AG20443 (cell line): Measurements from ENCODE around the gene CPNE8.

Source experiments
- DNase-seq: peaks from one replicate; pipeline ENCODE4 v3.0.0; 2012; ENCODE audit warnings: low spot score, mixed read lengths

CPNE8 gene

DNA sequence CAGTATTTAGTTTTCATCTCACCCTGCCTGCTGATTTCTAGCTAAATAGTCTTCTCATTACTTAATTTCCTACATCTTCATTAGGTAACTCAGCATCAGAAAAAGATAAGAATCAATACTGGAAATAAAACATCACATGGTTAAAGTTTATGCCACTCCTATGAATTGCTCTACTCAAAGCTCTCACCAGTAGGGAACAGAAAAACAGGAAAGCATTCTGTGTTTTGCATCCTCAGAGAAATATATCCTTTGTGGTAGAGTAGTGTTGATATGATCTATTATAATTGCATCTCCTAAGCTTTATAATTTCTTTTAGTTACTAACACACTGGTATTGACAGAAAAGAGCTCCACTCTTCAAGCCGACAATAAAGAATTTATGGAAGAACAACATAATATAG is 9.9 kb downstream of the CPNE8 start:
- no peak for DNase-seq

DNA sequence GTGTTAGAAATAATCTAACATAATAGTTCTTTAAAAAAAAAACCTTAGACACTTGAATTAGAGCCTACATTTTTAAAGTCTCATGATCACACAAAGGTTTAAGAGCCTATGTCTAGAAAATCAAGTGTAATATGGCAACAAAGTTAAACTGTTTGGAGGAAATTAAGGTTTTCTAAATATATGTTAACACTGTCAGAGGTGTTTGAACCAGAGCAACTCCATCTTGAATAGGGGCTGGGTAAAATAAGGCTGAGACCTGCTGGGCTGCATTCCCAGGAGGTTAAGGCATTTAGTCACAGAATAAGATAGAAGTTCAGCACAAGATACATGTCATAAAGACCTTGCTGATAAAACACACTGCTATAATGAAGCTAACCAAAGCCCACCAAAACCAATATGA is 12.4 kb downstream of the CPNE8 start:
- no peak for DNase-seq

DNA sequence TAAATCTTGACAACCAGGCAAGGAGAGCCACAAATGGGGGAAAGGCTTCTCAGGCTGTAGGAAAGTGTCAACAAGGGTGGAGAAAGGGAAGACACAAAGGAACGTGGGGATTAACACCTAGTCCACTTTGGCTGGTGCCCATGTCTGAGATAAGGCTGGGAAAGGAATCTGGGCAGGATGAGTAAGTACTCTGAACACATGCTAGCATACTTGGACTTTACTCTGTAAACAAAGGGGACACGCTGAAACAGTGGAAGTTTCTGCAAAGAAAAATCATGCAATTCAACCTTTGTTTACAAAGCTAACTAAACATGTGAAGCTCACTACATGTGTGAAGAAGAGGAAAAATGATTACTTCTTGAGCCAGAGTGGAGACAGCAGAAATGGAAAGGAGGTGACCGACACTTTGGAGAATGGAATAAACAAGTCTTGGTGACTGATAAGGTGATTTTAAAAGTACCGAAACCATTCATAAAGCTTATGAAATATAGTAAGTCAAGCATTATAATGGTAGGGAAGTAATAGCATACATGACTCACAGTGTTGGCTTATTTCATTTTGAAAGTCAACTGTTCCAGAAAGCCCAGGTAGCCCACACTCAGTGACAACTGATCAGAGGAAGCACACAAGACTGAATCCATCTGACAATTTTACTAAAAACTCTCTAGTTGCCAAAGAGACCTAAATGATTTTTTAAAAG is 13.2 kb downstream of the CPNE8 start:
- peak; percentile 43 for DNase-seq

- no peak for DNase-seq
These were observed 15.1 kb downstream of the CPNE8 start for GRCh38 chr12:38890102-38890855.

- no peak for DNase-seq
These were observed 16.0 kb downstream of the CPNE8 start for GRCh38 chr12:38889297-38889815.

DNA sequence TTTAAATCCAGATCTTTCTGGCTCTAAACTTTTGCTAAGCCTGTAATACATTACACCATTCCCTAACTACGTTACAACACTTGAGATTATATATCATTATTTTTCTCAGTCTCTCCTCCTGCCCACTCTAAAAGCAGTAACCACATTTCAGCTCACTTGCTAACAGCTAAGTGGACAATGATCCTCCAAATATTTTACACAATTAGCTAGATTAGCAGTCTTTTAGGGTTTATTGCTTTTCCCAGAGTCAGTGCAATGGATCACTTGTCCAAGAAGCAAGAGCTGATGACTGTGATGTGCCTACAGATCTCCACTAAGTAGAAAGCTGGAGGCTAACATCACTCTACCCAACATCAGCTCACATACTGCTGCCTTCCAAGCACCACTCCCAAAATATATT is 17.6 kb downstream of the CPNE8 start:
- no peak for DNase-seq

- no peak for DNase-seq
These were observed 18.5 kb downstream of the CPNE8 start for GRCh38 chr12:38886931-38887330.

DNA sequence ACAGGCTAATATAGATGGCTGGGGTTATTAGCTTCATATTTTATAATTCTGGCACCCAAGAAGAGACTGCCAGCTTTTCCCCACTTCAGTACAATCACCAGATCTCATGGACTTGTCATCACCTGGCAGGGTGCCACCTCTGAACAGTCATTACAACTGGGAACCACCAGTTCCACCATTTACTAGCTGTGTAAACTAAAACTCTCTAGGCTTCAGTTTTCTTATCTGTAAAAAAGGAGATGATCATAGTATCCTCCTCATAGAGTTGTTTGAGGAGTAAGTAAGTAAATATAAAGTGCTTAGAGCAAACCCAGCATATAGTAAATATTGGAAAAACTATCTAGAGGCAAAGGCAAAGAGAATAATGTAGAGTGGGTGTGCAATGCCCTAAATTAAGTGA is 19.3 kb downstream of the CPNE8 start:
- DNase-seq = peak; percentile 14

DNA sequence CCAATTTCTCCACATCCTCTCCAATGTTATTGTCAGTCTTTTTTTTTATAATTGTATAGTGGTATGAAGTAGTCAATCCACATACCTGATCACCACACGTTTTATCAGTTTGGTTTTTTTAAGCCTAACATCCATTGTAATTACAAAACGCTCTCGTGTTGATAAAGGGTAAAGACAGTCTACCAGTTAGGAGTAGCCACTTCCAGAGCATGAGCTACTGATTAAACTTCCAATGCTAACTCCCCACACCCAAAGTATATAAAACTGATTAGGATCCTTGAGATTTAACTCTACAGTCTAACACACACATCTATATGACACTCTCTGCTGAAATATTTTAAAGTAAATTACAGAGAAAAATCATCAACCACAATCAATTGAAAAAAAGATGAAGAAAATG is 20.7 kb downstream of the CPNE8 start:
- DNase-seq = no peak

DNA sequence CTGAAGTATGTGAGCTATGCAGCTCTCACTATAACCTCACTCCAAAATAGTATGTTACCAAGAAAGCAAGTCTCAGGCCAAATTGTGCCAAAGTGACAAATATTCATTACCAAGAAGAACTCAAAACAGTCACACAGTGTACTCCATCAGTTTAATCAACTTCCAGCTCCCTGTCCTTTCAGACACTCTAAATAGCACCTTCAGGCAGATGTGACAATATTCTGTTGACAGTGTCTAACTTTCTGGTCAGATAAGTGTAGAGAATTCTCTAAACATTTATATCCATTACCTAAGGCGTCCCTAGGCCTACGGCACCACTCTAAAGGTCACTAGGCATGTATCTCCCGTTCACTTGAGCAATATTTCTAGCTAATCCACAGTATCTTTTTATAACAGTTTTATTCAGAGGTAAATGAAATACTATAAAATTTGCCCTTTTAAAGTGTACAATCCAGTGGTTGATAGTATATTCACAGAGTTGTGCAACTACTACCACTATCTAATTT is 21.7 kb downstream of the CPNE8 start:
- no peak for DNase-seq

GRCh38 chr12:38880288-38880687 is 25.1 kb downstream of the CPNE8 start:
- no peak for DNase-seq

DNA sequence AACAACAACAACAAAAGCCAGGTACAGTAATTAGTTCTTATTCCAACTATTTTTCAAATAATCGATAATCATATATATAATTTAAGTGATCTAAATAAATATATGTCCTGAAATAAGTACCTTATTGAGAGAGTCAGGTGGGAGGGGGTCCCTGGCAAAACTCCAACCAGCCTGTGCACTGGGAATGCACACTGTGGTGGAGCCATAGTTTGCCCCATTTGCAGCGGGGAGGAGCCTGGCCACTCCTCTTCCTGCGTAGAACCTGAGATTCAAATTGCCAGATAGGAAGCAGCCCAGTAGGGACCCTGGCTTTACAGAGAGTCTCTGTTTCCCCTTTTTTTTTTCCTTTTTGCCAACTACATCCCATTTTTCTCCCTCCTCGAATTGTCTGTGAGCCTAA is 26.4 kb downstream of the CPNE8 start:
- no peak for DNase-seq

- DNase-seq = no peak
These were observed 27.1 kb downstream of the CPNE8 start for GRCh38 chr12:38878333-38878705.

DNA sequence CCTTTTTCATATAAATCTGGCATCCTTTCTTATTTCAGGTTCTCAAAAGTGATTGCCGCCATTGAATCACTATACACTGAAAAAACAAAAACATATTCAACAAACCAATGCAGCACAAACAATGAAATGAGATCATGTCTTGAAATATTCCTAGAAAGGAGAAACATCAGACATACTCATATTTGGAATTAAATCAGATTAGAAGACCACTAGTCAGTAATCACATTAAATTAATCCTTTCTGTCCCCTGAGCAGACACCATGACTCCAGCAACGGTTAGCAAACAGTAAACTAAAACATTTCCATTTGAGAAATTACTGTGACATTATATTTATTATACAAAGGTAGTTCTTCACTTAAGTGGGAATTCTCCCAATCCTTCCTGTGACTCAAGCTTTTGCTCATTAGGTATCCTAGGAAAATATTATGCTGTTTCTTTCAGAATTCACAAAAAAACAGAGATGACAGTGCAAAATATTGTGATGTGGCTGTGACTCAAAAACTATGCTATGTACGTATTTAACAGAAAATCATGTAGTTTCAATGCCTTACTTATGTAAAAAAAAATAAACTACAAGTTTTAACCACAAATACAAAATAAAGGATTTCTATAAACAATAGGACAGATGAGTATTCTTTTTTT is 29.7 kb downstream of the CPNE8 start:
- no peak for DNase-seq

DNA sequence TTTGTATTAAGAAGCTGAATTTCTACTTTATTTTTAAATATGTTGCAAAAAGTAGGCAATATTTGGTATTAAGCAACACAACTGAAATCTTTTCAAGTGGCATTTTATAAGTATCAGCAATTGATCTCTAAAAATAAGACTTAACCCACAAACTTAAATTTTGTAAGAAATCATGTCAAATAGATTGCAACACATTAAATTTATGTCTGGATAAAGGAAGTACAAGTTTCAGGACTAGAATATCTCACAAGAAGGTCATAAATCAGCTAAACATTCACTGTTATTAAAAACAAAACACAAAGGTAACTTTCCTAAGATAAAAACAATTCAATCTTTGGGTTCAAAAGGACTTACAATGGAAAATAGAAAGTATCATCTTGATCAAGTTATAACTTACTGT is 32.8 kb downstream of the CPNE8 start:
- no peak for DNase-seq

DNA sequence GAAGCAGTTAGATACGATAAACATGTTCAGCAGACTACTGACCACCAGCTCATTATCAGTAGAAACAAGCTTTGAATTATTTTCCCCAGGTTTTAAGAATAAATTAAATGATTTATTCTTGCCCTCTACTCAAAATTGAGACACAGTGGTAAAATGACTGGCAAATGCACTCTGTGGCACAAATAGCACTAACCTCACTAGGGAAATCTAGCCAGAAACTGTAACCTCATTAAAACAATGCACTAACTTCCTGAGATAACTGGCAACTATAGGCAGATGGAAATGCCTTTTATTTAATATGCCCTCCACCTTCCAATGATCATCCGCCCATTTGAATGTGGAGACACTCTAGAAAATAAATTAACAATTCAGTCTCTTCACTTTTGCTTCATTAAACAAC is 33.2 kb downstream of the CPNE8 start:
- DNase-seq = no peak

DNA sequence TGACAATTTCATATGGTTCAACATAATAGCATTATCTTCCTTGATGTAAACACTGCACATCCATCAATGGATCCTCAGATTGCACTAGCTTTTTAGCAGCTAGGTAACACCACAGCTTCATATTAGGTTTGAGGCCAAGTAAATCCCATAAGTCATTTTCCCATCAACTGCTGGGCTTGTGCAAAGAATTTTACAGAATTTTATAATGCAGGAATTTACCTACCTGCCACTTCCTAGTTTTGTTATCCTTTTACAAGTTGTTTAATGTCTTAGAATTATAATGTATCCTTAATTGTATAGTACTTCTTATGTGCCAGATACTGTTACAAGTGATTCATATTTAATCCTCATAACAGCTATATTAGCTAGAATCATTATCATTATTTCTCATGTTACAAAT is 36.4 kb downstream of the CPNE8 start:
- no peak for DNase-seq

DNA sequence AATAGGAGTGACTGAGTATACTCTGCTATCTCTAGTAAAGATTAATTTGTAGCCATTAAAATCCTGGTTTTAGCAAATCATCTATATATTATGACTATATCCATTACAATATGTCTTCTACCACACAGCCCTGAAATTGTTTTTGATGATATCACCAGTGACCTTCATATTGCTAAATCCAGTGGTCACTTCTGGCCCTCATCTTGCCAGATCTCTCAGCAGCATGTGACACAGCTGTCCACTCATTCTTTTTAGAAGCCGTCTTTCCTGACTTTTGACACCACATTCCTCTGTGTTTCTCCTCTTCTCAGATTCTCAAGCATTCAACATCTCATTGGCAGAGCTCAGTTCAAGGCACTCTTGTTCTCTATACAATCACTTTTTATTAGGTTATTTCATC is 54.9 kb downstream of the CPNE8 start:
- peak; percentile 37 for DNase-seq

- DNase-seq = no peak
These were observed 58.1 kb downstream of the CPNE8 start for GRCh38 chr12:38847247-38847646.

DNA sequence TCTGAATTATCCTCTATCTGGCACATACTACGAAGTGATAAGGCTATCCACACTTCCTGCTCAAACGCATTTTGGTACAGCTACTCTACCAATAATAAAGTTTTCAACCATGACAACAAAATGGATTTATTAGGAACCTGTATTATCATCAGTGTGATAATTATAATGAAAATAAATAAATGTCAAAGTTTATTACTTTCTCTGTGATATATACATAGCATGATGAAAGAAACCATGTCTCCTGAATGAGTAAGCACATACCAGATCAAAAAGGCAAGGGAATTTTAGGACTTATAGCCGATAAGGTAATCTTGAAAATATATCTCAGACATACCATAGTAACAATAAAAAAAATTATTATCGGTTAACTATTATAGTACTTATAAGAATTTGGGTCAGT is 61.1 kb downstream of the CPNE8 start:
- DNase-seq = no peak

- no peak for DNase-seq
These were observed 67.1 kb downstream of the CPNE8 start for GRCh38 chr12:38838056-38838850.

DNA sequence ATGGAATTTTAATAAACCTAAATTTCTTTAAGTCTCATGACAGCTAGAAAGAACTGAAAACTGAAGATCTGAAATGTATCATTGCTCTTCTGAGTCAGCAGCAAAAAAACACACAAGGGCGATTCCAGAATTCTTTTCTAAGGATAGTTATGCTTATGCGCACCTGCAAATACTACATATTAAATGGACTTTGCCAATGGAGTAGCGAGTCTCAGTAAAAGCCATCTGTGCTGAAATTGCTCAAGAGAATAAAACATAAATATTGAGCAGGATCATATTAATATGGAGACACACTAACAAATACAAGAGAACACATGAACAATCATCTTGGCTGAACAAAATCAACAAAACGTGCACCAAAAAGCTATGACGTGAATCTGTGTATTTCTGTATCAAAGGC is 73.7 kb downstream of the CPNE8 start:
- DNase-seq = no peak
